Tibial nerve (tissue), 4 donors: ENCODE results near the gene GJB4. TPM values are rescaled to one million over a fixed set of nuclear protein-coding genes. Genes with fewer than 3 reads are reported as not detected.
"Not testable (repeated sequence)": the region's sequence is repeated elsewhere in the genome, so short reads cannot be mapped to it uniquely, and the experiment has no call there.

Experiments used
- DNase-seq, 2 donors: peaks; one replicate each; pipeline ENCODE4 v3.0.0-alpha.2; 2019; ENCODE audit warnings: low spot score in 2 of 2
- H3K27ac ChIP-seq, 4 donors: fragments of 200-600 bp; sonication (generic) in 3 of 4; one replicate each; pipeline ENCODE4 v1.5.1; 2017 to 2019; ENCODE audit warnings: mild to moderate bottlenecking in 1 of 4
- H3K27me3 ChIP-seq, 2 donors: fragments of 200-600 bp; sonication (generic) in 1 of 2; one replicate each; pipeline versions ENCODE4 v1.5.1 to v1.6.0; 2017 to 2019
- H3K36me3 ChIP-seq, 3 donors: fragments of 200-600 bp; sonication (generic); one replicate each; pipeline ENCODE4 v1.5.1; 2018 to 2019
- H3K4me1 ChIP-seq, 4 donors: fragments of 200-600 bp; sonication (generic) in 3 of 4; one replicate each; pipeline ENCODE4 v1.5.1; 2017 to 2019
- H3K4me3 ChIP-seq, 4 donors: fragments of 200-600 bp; sonication (generic) in 3 of 4; one replicate each; pipeline ENCODE4 v1.5.1; 2017 to 2019; ENCODE audit warnings: mild to moderate bottlenecking in 1 of 4, moderate library complexity in 1 of 4
- H3K9me3 ChIP-seq, 4 donors: fragments of 200-600 bp; sonication (generic) in 3 of 4; one replicate each; pipeline ENCODE4 v1.5.1; 2017 to 2019
- CTCF ChIP-seq, 5 experiments: fragments of 200-600 bp in 3 of 5; fragments of 450-650 bp in 2 of 5; sonication (generic) in 3 of 5; IDR thresholded peaks; one replicate each; pipeline ENCODE4 v1.5.1; 2016 to 2019; ENCODE audit warnings: antibody characterized with exemption in 5 of 5, mild to moderate bottlenecking in 3 of 5, moderate library complexity in 2 of 5
- EP300 ChIP-seq, 2 donors: sonication (generic); formaldehyde crosslinking; IDR thresholded peaks; one replicate each; pipeline ENCODE4 v1.6.1; 2017; ENCODE audit warnings: antibody characterized with exemption in 2 of 2, mild to moderate bottlenecking in 1 of 2
- POLR2A ChIP-seq, 2 donors: fragments of 450-650 bp; IDR thresholded peaks; one replicate each; pipeline ENCODE4 v1.6.1; 2017; ENCODE audit warnings: antibody characterized with exemption in 2 of 2, mild to moderate bottlenecking in 2 of 2, moderate library complexity in 2 of 2
- WGBS, 2 donors: methylation state at CpG; one replicate each; pipeline ENCODE4 v1.1.5; 2018; 5-methylcytosine and 5-hydroxymethylcytosine counted together
- total RNA-seq, 4 donors: library from RNA; depleted of rRNA; stranded (reverse); fragments of >200 nt; gene quantifications; one replicate each; pipeline ENCODE4 v1.1.0, GENCODE V29; 2016

Gene GJB4
- total RNA-seq, 4 donors from 2014 or later, result not detected

DNA sequence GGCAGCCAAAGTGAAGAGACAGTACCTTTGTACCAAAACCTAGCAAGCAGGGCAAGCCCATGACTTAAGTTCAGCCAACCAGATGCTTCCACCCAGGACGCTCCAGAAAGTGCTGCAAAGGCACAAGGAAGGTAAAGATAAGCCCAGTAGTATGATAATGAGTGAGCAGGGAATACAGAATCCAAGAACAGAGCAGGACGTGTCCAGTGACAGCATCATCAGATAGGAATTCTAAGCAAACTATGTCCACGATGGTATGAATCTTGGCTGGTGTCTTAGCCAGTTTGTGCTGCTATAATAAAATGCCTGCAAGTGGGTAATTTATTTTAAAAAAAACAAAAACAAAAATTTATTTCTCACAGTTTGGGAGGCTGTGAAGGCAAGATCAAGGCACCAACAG is 46.9 kb downstream of the GJB4 start:
- TF ChIP-seq EP300 (IDR thresholded peaks at IDR 0.05), result no peak
- no peak for TF ChIP-seq POLR2A (IDR thresholded peaks at IDR 0.05)
- TF ChIP-seq CTCF (IDR thresholded peaks at IDR 0.05), result no peak
- 53 to 66% methylated on average over 3 of the region's 3 CpGs for WGBS, 2 donors
- Histone ChIP-seq H3K9me3 (peaks cover 0 to 5% (median 0%) of the 10 kb centered on the region in 4 donors), H3K36me3 (peaks cover 0 to 16% (median 0%) of the 10 kb centered on the region in 3 donors), H3K27me3 (no peaks in the 10 kb centered on the region), H3K27ac (no peak overlapping the region), H3K4me1 (no peaks in the 10 kb centered on the region), H3K4me3 (no peak overlapping the region)
- DNase-seq, result no peak

- no peaks in the 10 kb centered on the region for H3K27me3 ChIP-seq
- H3K4me1 ChIP-seq, result no peaks in the 10 kb centered on the region
- H3K9me3 ChIP-seq, result peaks cover 0 to 5% (median 0%) of the 10 kb centered on the region in 4 donors
- DNase-seq, result no peak
- peaks cover 0 to 16% (median 0%) of the 10 kb centered on the region in 3 donors for H3K36me3 ChIP-seq
- H3K4me3 ChIP-seq, result no peak overlapping the region
- H3K27ac ChIP-seq, result no peak overlapping the region
- 80 to 85% methylated on average over 8 to 9 of the region's 9 CpGs for WGBS, 2 donors
- TF ChIP-seq CTCF (IDR thresholded peaks at IDR 0.05) (no peak), POLR2A (IDR thresholded peaks at IDR 0.05) (no peak), EP300 (IDR thresholded peaks at IDR 0.05) (no peak)
Observed at GRCh38 chr1:34808051-34808810, 48.7 kb downstream of the GJB4 start.

- not testable (repeated sequence) for H3K27me3 ChIP-seq, H3K27ac ChIP-seq, H3K36me3 ChIP-seq, DNase-seq, H3K9me3 ChIP-seq, H3K4me1 ChIP-seq, H3K4me3 ChIP-seq
- 94% methylated on average over 3 of the region's 3 CpGs for WGBS, 2 donors
Observed at GRCh38 chr1:34810781-34811180, 51.2 kb downstream of the GJB4 start.

Other genes with a start within 250 kb of the GJB4 start
- gene GJB5, start 4.7 kb upstream of the GJB4 start, total RNA-seq, result 1 to 10 TPM in 1 of 4 donors, under 1 TPM in 1, not detected in 2; 0.22 to 1.0 TPM
- under 1 TPM in 2 of 4 donors, not detected in 2; 0.22 to 0.63 TPM for gene GJB3, start 21.5 kb downstream of the GJB4 start, total RNA-seq
- gene GJA4, start 33.3 kb downstream of the GJB4 start, total RNA-seq, result 10 to 100 TPM; 20.3 to 65.1 (median 37.2) TPM
- gene SMIM12, start 100.0 kb downstream of the GJB4 start, total RNA-seq, result 10 to 100 TPM; 17.5 to 35.1 (median 22.0) TPM
- under 1 TPM in 3 of 4 donors, not detected in 1; 0.42 to 0.87 (median 0.78) TPM for gene DLGAP3, start 169.9 kb downstream of the GJB4 start, total RNA-seq
- gene TMEM35B, start 225.6 kb downstream of the GJB4 start, total RNA-seq, result 10 to 100 TPM; 42.9 to 66.5 (median 62.2) TPM